Measurements from ENCODE around the gene TSPAN4. TPM values are rescaled to one million over a fixed set of nuclear protein-coding genes. Genes with fewer than 3 reads are reported as not detected.

The TSPAN4 gene
- total and polyA plus RNA-seq, 9 of the 15 experiments (the other 6 are each of a cell fraction or from before 2014, with no cell fraction given): 0.07 to 31.0 (median 15.7) TPM

- no peak for TF ChIP-seq ZNF318 (IDR thresholded peaks at IDR 0.05; ENCODE audit: borderline replicate concordance in 1 of 2, low read depth in 1 of 2)
- peak in 1 of 2 experiments; percentile 85; a peak in 2 of 4 replicates for TF ChIP-seq HDAC1 (IDR thresholded peaks at IDR 0.05)
- no peak for TF ChIP-seq ZC3H8 (IDR thresholded peaks at IDR 0.05)
- TF ChIP-seq ZBTB11 (CRISPR knock-in tag; IDR thresholded peaks at IDR 0.05): no peak
- TF ChIP-seq ETS2 (tag; IDR thresholded peaks at IDR 0.05; ENCODE audit: borderline replicate concordance, poor library complexity, severe bottlenecking): no peak
- peak; percentile 59; the same call in 1 of the 2 replicates for TF ChIP-seq PRMT5 (CRISPR knock-in tag; IDR thresholded peaks at IDR 0.05)
- no peak; the same call in none of the 2 replicates for TF ChIP-seq ZNF511 (CRISPR knock-in tag; IDR thresholded peaks at IDR 0.05)
- no peak for TF ChIP-seq DMBX1 (CRISPR knock-in tag; IDR thresholded peaks at IDR 0.05; ENCODE audit: borderline replicate concordance)
- peak; percentile 35 for TF ChIP-seq SUPT5H (IDR thresholded peaks at IDR 0.05)
- no peak for TF ChIP-seq KLF16 (IDR thresholded peaks at IDR 0.05)
- TF ChIP-seq SRF (CRISPR knock-in tag; IDR thresholded peaks at IDR 0.05): peak in 1 of 2 experiments; percentile 65; a peak in 1 of 4 replicates
- peak; percentile 46; the same call in 1 of the 2 replicates for TF ChIP-seq GABPA (tag; conservative IDR thresholded peaks at IDR 0.05; ENCODE audit: low read depth)
- no peak for TF ChIP-seq ZNF785 (CRISPR knock-in tag; IDR thresholded peaks at IDR 0.05)
- TF ChIP-seq ZKSCAN8 (CRISPR knock-in tag; IDR thresholded peaks at IDR 0.05): no peak
These were observed 45.2 kb upstream of the TSPAN4 start (continued) for GRCh38 chr11:797296-798092.

All from K562 (cell line).